Measurements from ENCODE around the gene NLRC3. TPM values are rescaled to one million over a fixed set of nuclear protein-coding genes. Genes with fewer than 3 reads are reported as not detected.

NLRC3 gene
- total RNA-seq, 1 experiment from 2014 or later, result 0.15 TPM

DNA sequence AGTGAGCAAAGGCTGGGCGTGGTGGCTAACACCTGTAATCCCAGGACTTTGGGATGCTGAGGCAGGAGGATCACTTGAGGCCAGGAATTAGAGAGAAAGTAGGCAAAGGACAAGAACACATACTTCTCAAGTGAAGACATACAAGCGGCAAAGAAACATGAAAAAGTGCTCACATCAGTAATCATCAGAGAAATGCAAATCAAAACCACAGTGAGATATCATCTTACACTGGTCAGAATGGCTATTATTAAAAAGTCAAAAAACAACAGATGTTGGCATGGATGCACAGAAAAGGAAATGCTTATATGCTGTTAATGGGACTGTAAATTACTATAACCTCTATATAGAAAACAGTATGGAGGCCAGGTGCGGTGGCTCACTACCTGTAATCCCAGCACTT is 46.4 kb upstream of the NLRC3 start:
- RAD21 ChIA-PET (ENCODE audit: low non-redundant PET in 1 of 2, low total read pairs in 2 of 2, uncharacterized antibody in 2 of 2, unreplicated experiment in 2 of 2), result no interaction called here
- no peak overlapping the region for H2AFZ ChIP-seq (ENCODE audit: low read depth, low read length, poor library complexity, severe bottlenecking)
- no peak overlapping the region for H3K4me2 ChIP-seq (ENCODE audit: low read length)
- intact Hi-C loops (cut with micrococcal nuclease), result no loop called here
- no peak overlapping the region for H3K9ac ChIP-seq (ENCODE audit: low read length)
- H3K4me1 ChIP-seq (ENCODE audit: control insufficient read depth in 1 of 2, insufficient read depth in 2 of 2, low read length in 2 of 2), result peaks cover 9 to 14% of the 10 kb centered on the region in 2 experiments
- H4K20me1 ChIP-seq (ENCODE audit: insufficient read depth), result no peaks in the 10 kb centered on the region
- H3K9me3 ChIP-seq (ENCODE audit: control insufficient read depth in 1 of 2, insufficient read depth in 1 of 2, low read depth in 1 of 2, low read length in 2 of 2), result no peaks in the 10 kb centered on the region
- no peaks in the 10 kb centered on the region for H3K36me3 ChIP-seq (ENCODE audit: control insufficient read depth in 1 of 2, insufficient read depth in 2 of 2, low read length in 2 of 2)
- CTCF ChIA-PET, result no interaction called here
- no peaks in the 10 kb centered on the region for H3K27me3 ChIP-seq (ENCODE audit: insufficient read depth, low read length)
- no peak overlapping the region for H3K27ac ChIP-seq (ENCODE audit: low read depth, low read length)
- no peaks in the 10 kb centered on the region for H3K9me2 ChIP-seq (ENCODE audit: insufficient read depth)
- H3K4me3 ChIP-seq (replicated peaks in 1 of 2; ENCODE audit: low read depth in 1 of 2, low read length in 2 of 2), result no peak overlapping the region
- peaks cover 12% of the 10 kb centered on the region for H3K79me2 ChIP-seq (ENCODE audit: insufficient read depth, low read length)
- no peak for ATAC-seq
- no TSS peak for BruUV-seq (replicated peaks)
- no peak for DNase-seq (ENCODE audit: low read depth, low spot score)
- POLR2A ChIA-PET, result no interaction called here
- TF ChIP-seq SIN3A (IDR thresholded peaks at IDR 0.05; ENCODE audit: low read depth) (no peak), FOSL1 (IDR thresholded peaks at IDR 0.05; ENCODE audit: low read depth) (no peak), SRF (IDR thresholded peaks at IDR 0.05; ENCODE audit: low read depth) (no peak), EZH2phosphoT487 (IDR thresholded peaks at IDR 0.05; ENCODE audit: borderline replicate concordance) (no peak), EZH2 (IDR thresholded peaks at IDR 0.05) (no peak), CEBPB (IDR thresholded peaks at IDR 0.05; ENCODE audit: low read depth) (no peak), ZFX (IDR thresholded peaks at IDR 0.05) (no peak), YY1 (IDR thresholded peaks at IDR 0.05; ENCODE audit: extremely low read depth, insufficient replicate concordance, low read depth, low read length) (no peak), ZNF274 (IDR thresholded peaks at IDR 0.05; ENCODE audit: low read depth, low read length) (no peak), TCF7L2 (IDR thresholded peaks at IDR 0.05; ENCODE audit: borderline replicate concordance, extremely low read depth, insufficient read depth, insufficient read length) (no peak), POLR2AphosphoS5 (IDR thresholded peaks at IDR 0.05; ENCODE audit: low read depth, low read length) (no peak), RAD21 (IDR thresholded peaks at IDR 0.05; ENCODE audit: low read depth) (no peak), ELF1 (IDR thresholded peaks at IDR 0.05; ENCODE audit: borderline replicate concordance, low read depth) (no peak), JUND (IDR thresholded peaks at IDR 0.05) (no peak)
- TF ChIP-seq, protein P1, sequence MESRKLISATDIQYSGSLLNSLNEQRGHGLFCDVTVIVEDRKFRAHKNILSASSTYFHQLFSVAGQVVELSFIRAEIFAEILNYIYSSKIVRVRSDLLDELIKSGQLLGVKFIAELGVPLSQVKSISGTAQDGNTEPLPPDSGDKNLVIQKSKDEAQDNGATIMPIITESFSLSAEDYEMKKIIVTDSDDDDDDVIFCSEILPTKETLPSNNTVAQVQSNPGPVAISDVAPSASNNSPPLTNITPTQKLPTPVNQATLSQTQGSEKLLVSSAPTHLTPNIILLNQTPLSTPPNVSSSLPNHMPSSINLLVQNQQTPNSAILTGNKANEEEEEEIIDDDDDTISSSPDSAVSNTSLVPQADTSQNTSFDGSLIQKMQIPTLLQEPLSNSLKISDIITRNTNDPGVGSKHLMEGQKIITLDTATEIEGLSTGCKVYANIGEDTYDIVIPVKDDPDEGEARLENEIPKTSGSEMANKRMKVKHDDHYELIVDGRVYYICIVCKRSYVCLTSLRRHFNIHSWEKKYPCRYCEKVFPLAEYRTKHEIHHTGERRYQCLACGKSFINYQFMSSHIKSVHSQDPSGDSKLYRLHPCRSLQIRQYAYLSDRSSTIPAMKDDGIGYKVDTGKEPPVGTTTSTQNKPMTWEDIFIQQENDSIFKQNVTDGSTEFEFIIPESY (IDR thresholded peaks at IDR 0.05; ENCODE audit: extremely low read depth, insufficient replicate concordance, low read length), result no peak
- TF ChIP-seq, protein P2, sequence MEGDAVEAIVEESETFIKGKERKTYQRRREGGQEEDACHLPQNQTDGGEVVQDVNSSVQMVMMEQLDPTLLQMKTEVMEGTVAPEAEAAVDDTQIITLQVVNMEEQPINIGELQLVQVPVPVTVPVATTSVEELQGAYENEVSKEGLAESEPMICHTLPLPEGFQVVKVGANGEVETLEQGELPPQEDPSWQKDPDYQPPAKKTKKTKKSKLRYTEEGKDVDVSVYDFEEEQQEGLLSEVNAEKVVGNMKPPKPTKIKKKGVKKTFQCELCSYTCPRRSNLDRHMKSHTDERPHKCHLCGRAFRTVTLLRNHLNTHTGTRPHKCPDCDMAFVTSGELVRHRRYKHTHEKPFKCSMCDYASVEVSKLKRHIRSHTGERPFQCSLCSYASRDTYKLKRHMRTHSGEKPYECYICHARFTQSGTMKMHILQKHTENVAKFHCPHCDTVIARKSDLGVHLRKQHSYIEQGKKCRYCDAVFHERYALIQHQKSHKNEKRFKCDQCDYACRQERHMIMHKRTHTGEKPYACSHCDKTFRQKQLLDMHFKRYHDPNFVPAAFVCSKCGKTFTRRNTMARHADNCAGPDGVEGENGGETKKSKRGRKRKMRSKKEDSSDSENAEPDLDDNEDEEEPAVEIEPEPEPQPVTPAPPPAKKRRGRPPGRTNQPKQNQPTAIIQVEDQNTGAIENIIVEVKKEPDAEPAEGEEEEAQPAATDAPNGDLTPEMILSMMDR (IDR thresholded peaks at IDR 0.05 in 2 of 3, conservative IDR thresholded peaks at IDR 0.05 in 1 of 3; ENCODE audit: borderline replicate concordance in 1 of 3, insufficient read depth in 1 of 3, low read depth in 2 of 3, low read length in 2 of 3), result no peak
- TF ChIP-seq, protein P3, sequence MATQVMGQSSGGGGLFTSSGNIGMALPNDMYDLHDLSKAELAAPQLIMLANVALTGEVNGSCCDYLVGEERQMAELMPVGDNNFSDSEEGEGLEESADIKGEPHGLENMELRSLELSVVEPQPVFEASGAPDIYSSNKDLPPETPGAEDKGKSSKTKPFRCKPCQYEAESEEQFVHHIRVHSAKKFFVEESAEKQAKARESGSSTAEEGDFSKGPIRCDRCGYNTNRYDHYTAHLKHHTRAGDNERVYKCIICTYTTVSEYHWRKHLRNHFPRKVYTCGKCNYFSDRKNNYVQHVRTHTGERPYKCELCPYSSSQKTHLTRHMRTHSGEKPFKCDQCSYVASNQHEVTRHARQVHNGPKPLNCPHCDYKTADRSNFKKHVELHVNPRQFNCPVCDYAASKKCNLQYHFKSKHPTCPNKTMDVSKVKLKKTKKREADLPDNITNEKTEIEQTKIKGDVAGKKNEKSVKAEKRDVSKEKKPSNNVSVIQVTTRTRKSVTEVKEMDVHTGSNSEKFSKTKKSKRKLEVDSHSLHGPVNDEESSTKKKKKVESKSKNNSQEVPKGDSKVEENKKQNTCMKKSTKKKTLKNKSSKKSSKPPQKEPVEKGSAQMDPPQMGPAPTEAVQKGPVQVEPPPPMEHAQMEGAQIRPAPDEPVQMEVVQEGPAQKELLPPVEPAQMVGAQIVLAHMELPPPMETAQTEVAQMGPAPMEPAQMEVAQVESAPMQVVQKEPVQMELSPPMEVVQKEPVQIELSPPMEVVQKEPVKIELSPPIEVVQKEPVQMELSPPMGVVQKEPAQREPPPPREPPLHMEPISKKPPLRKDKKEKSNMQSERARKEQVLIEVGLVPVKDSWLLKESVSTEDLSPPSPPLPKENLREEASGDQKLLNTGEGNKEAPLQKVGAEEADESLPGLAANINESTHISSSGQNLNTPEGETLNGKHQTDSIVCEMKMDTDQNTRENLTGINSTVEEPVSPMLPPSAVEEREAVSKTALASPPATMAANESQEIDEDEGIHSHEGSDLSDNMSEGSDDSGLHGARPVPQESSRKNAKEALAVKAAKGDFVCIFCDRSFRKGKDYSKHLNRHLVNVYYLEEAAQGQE (IDR thresholded peaks at IDR 0.05; ENCODE audit: low read depth), result no peak
